Activated naive CD4-positive, alpha-beta T cell treated with anti-CD3 and anti-CD28 coated beads for 36 hours (primary cell): Measurements from ENCODE around the gene PNPLA7. TPM values are rescaled to one million over a fixed set of nuclear protein-coding genes. Genes with fewer than 3 reads are reported as not detected.
"Not testable (repeated sequence)": the region's sequence is repeated elsewhere in the genome, so short reads cannot be mapped to it uniquely, and the experiment has no call there.

Experiments used
- CTCF ChIA-PET: fragments of 350-600 bp; sonication (Branson Sonifier 250); formaldehyde crosslinking; loops from one replicate; lab custom pipeline; 2021; ENCODE audit warnings: antibody characterized with exemption; lab: Charles Lee
- DNase-seq: peaks from one replicate; pipeline ENCODE4 v3.0.0-alpha.2; 2020
- H3K27ac Mint-ChIP-seq: one replicate; pipeline ENCODE4 v1.8.0; 2021; ENCODE audit warnings: mild to moderate bottlenecking, mixed read lengths
- H3K27me3 Mint-ChIP-seq: one replicate; pipeline ENCODE4 v1.8.0; 2021; ENCODE audit warnings: low read depth, mixed read lengths
- H3K36me3 Mint-ChIP-seq: one replicate; pipeline ENCODE4 v1.8.0; 2021; ENCODE audit warnings: low read depth, mixed read lengths
- H3K4me1 Mint-ChIP-seq: one replicate; pipeline ENCODE4 v1.8.0; 2021; ENCODE audit warnings: low read depth, mixed read lengths
- H3K4me3 Mint-ChIP-seq: one replicate; pipeline ENCODE4 v1.8.0; 2021; ENCODE audit warnings: mild to moderate bottlenecking, moderate library complexity, mixed read lengths
- H3K9me3 Mint-ChIP-seq: one replicate; pipeline ENCODE4 v1.8.0; 2021; ENCODE audit warnings: mixed read lengths
- intact Hi-C: fragments of 100-400 bp; cut with micrococcal nuclease; formaldehyde crosslinking; loops from one replicate; pipeline ENCODE4 v1.15.1; 2023
- total RNA-seq, 2 experiments: library from RNA; stranded (reverse); gene quantifications; one replicate each; pipeline ENCODE4 v1.2.3, GENCODE V29; 2021

The PNPLA7 gene
- 1 to 10 TPM; 2.8 to 3.1 TPM for total RNA-seq

GRCh38 chr9:137550231-137550621, at the start of gene PNPLA7:
PNPLA7 (minus strand) TSS chr9:137550402; CDS start chr9:137550197, 205 bp downstream.
- CTCF ChIA-PET, result interaction anchor here (0.6 kb wide), 2 partner anchors 15 to 27 kb away, joined by 3 read pairs; no protein-coding TSS in a partner anchor
- Mint-ChIP-seq H3K27me3 (no peaks in the 10 kb centered on the region), H3K9me3 (no peaks in the 10 kb centered on the region), H3K4me3 (peak within 1 kb of the TSS; percentile 68), H3K36me3 (peaks cover 3% of the 10 kb centered on the region), H3K27ac (no peak within 1 kb of the TSS), H3K4me1 (peaks cover 23% of the 10 kb centered on the region)
- intact Hi-C loops, result loop anchor here (1.0 to 2.0 kb wide), 2 partner anchors 15 to 29 kb away; partner anchors contain the start of gene DPH7
- DNase-seq, result peak; percentile 68

DNA sequence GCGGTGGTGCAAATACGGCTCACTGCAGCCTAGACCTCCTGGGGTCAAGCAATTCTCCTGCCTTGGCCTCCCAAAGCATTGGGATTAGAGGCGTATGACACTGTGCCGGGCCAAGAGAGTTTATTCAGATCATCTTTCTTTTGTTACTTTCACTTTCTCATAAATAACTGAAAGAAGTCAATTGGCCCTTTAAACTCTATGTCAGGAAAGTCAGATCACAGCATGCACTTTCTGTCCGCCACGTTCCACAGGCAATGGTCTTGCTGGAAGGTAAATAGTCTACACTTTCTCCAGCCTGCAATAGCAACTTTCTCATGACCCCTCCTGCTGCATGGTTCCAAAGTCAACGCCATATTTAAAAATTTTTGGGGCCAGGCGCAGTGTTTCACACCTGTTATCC, 48.7 kb upstream of the PNPLA7 start:
- H3K27ac Mint-ChIP-seq, result no peak overlapping the region
- H3K4me1 Mint-ChIP-seq, result no peaks in the 10 kb centered on the region
- H3K9me3 Mint-ChIP-seq, result no peaks in the 10 kb centered on the region
- DNase-seq, result no peak
- H3K36me3 Mint-ChIP-seq, result no peaks in the 10 kb centered on the region
- H3K4me3 Mint-ChIP-seq, result no peak overlapping the region
- no peaks in the 10 kb centered on the region for H3K27me3 Mint-ChIP-seq
- intact Hi-C loops, result no loop called here
- CTCF ChIA-PET, result no interaction called here

DNA sequence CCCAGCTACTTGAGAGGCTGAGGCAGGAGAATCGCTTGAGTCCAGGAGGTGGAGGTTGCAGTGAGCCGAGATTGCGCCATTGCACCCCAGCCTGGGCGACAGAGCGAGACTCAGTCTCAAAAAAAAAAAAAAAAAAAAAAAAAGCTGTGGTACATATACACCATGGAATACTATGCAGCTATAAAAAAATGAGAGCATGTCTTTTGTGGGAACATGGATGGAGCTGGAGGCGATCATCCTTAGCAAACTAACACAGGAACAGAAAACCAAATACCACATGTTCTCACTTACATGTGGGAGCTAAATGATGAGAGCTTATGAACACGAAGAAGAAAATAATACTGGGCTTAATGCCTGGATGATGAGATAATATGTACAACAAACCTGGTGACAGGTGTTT, 46.4 kb upstream of the PNPLA7 start:
- H3K27me3 Mint-ChIP-seq, H3K4me3 Mint-ChIP-seq, H3K27ac Mint-ChIP-seq, H3K9me3 Mint-ChIP-seq, H3K36me3 Mint-ChIP-seq, DNase-seq, intact Hi-C loops, CTCF ChIA-PET, H3K4me1 Mint-ChIP-seq: not testable (repeated sequence)

DNA sequence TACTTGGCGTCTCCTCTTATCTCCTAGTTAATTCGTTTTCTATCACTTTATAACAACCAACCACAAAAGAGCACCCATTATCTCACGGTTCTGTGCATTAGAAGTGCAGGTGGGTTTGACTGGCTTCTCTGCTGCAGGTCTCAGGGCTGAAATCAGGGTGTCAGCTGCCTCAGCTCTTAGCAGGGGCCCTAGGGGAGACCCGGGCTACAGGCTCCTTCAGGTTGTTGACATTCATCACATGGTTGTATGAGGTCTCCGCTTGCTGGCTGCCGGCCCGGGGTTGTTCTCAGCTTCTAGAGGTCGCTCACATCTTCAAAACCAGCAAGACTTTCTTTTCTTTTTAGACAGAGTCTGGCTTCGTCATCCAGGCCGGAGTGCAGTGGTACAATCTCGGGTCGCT, 43.0 kb upstream of the PNPLA7 start:
- H3K27ac Mint-ChIP-seq, result no peak overlapping the region
- no peaks in the 10 kb centered on the region for H3K27me3 Mint-ChIP-seq
- H3K36me3 Mint-ChIP-seq, result peaks cover 5% of the 10 kb centered on the region
- H3K9me3 Mint-ChIP-seq, result no peaks in the 10 kb centered on the region
- no peak for DNase-seq
- H3K4me1 Mint-ChIP-seq, result peaks cover 14% of the 10 kb centered on the region
- CTCF ChIA-PET, result no interaction called here
- intact Hi-C loops, result no loop called here
- H3K4me3 Mint-ChIP-seq, result no peak overlapping the region

- no peak for DNase-seq
- Mint-ChIP-seq H3K4me1 (peaks cover 18% of the 10 kb centered on the region), H3K9me3 (no peaks in the 10 kb centered on the region), H3K27me3 (no peaks in the 10 kb centered on the region), H3K27ac (no peak overlapping the region), H3K36me3 (peaks cover 9% of the 10 kb centered on the region), H3K4me3 (no peak overlapping the region)
- CTCF ChIA-PET, result no interaction called here
- intact Hi-C loops, result no loop called here
These were observed 42.6 kb upstream of the PNPLA7 start for GRCh38 chr9:137592767-137593166.

- Mint-ChIP-seq H3K27ac (peak within 1 kb of the TSS; percentile 89), H3K36me3 (peaks cover 19% of the 10 kb centered on the region), H3K4me1 (peaks cover 21% of the 10 kb centered on the region), H3K9me3 (no peaks in the 10 kb centered on the region), H3K27me3 (no peaks in the 10 kb centered on the region), H3K4me3 (peak within 1 kb of the TSS; percentile 97)
- CTCF ChIA-PET, result interaction anchor here (0.9 to 1.1 kb wide), 2 partner anchors 10 to 185 kb away, joined by 3 read pairs; no protein-coding TSS in a partner anchor
- intact Hi-C loops, result loop anchor here (1.0 to 2.0 kb wide), 3 partner anchors 12 to 28 kb away; partner anchors contain the start of genes ARRDC1, DPH7 and EHMT1
- DNase-seq, result peak; percentile 88
These were observed 40.5 kb upstream of the PNPLA7 start, which contains the start of gene ZMYND19 for GRCh38 chr9:137590469-137591383. ZMYND19 (minus strand) TSS chr9:137590512; CDS start chr9:137590263, 249 bp downstream.

GRCh38 chr9:137590123-137590468, 39.9 kb upstream of the PNPLA7 start:
- Mint-ChIP-seq H3K36me3 (peaks cover 19% of the 10 kb centered on the region), H3K27ac (no peak overlapping the region), H3K4me1 (peaks cover 21% of the 10 kb centered on the region), H3K9me3 (no peaks in the 10 kb centered on the region), H3K27me3 (no peaks in the 10 kb centered on the region), H3K4me3 (no peak overlapping the region)
- CTCF ChIA-PET, result interaction anchor here (0.9 to 1.1 kb wide), 2 partner anchors 10 to 184 kb away, joined by 3 read pairs; no protein-coding TSS in a partner anchor
- intact Hi-C loops, result loop anchor here (1.0 to 2.0 kb wide), 3 partner anchors 12 to 29 kb away; partner anchors contain the start of genes ARRDC1, DPH7 and EHMT1
- no peak for DNase-seq

- no peak overlapping the region for H3K27ac Mint-ChIP-seq
- CTCF ChIA-PET, result interaction anchor here (0.9 to 1.3 kb wide), 2 partner anchors 9 to 10 kb away, joined by 3 to 14 read pairs; partner anchors contain the start of gene DPH7
These were observed 39.4 kb upstream of the PNPLA7 start for GRCh38 chr9:137589441-137590122.

DNA sequence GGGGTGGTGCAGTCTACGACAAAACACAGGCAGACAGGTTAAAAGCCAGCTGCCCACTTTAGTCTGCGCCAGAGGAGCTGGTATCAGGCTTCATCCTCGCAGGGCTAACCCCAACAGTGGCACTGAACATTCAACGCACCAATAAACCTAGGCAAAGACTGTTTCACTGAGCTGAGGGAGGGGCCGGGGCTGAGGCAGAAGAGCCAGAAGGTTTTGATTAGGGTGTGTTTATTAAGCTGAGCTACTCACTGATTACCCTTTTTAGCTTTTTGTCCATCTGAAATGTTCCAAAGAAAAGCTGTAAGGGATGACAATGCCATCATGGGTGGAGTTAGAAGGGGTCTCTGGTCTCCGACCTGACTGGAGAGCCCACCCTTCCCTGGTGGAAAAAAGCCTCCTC, 38.7 kb upstream of the PNPLA7 start:
- H3K36me3 Mint-ChIP-seq, result peaks cover 19% of the 10 kb centered on the region
- H3K9me3 Mint-ChIP-seq, result no peaks in the 10 kb centered on the region
- H3K4me1 Mint-ChIP-seq, result peaks cover 21% of the 10 kb centered on the region
- CTCF ChIA-PET, result interaction anchor here (0.6 to 1.3 kb wide), 3 partner anchors 9 to 540 kb away, joined by 3 to 14 read pairs (median 3); partner anchors contain the start of genes DPH7 and MRPL41
- peak overlapping the region; percentile 82 for H3K4me3 Mint-ChIP-seq
- DNase-seq, result no peak
- intact Hi-C loops, result no loop called here
- no peak overlapping the region for H3K27ac Mint-ChIP-seq
- H3K27me3 Mint-ChIP-seq, result no peaks in the 10 kb centered on the region

More at GRCh38 chr9:137589441-137590122, 39.4 kb upstream of the PNPLA7 start:
- peaks cover 21% of the 10 kb centered on the region for H3K4me1 Mint-ChIP-seq
- intact Hi-C loops, result loop anchor here (1.0 to 2.0 kb wide), 3 partner anchors 11 to 29 kb away; partner anchors contain the start of genes ARRDC1, DPH7 and EHMT1
- no peak for DNase-seq
- H3K36me3 Mint-ChIP-seq, result peaks cover 19% of the 10 kb centered on the region
- H3K9me3 Mint-ChIP-seq, result no peaks in the 10 kb centered on the region
- no peaks in the 10 kb centered on the region for H3K27me3 Mint-ChIP-seq
- peak overlapping the region; percentile 82 for H3K4me3 Mint-ChIP-seq

DNA sequence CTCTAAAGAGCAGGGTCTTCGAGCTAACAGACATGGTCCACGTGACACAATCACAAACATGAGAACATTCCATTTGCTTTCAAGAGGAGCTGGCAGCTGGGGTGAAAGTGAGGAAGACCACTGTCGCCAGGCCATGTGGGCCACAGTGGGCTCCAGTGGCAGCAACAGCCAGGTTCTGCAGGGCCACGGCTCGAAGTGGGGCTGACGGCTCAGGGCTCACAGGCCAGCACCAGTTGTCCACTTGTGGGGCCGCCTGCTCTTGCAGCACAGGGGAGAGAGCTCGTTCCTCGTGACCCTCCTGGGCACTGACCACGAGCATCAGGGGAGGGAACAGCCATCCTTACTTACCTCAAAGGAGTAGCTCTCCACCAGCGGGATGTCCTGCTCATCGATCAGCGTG, 38.1 kb upstream of the PNPLA7 start:
- H3K4me1 Mint-ChIP-seq, result peaks cover 21% of the 10 kb centered on the region
- H3K27me3 Mint-ChIP-seq, result no peaks in the 10 kb centered on the region
- CTCF ChIA-PET, result interaction anchor here (0.6 to 1.6 kb wide), 4 partner anchors 9 to 539 kb away, joined by 3 to 14 read pairs (median 4); partner anchors contain the start of genes DPH7 and MRPL41
- no peak overlapping the region for H3K27ac Mint-ChIP-seq
- intact Hi-C loops, result no loop called here
- no peaks in the 10 kb centered on the region for H3K9me3 Mint-ChIP-seq
- DNase-seq, result no peak
- peaks cover 23% of the 10 kb centered on the region for H3K36me3 Mint-ChIP-seq
- H3K4me3 Mint-ChIP-seq, result peak overlapping the region; percentile 82

- CTCF ChIA-PET, result interaction anchor here (0.9 to 1.6 kb wide), 2 partner anchors 8 to 13 kb away, joined by 3 to 4 read pairs; no protein-coding TSS in a partner anchor
- intact Hi-C loops, result no loop called here
- no peaks in the 10 kb centered on the region for H3K9me3 Mint-ChIP-seq
- peaks cover 21% of the 10 kb centered on the region for H3K4me1 Mint-ChIP-seq
- peaks cover 28% of the 10 kb centered on the region for H3K36me3 Mint-ChIP-seq
- H3K27me3 Mint-ChIP-seq, result no peaks in the 10 kb centered on the region
- DNase-seq, result no peak
- H3K27ac Mint-ChIP-seq, result no peak overlapping the region
- H3K4me3 Mint-ChIP-seq, result no peak overlapping the region
These were observed 36.7 kb upstream of the PNPLA7 start for GRCh38 chr9:137586854-137587253.

- no peaks in the 10 kb centered on the region for H3K9me3 Mint-ChIP-seq
- CTCF ChIA-PET, result no interaction called here
- peaks cover 24% of the 10 kb centered on the region for H3K36me3 Mint-ChIP-seq
- H3K27me3 Mint-ChIP-seq, result no peaks in the 10 kb centered on the region
- H3K27ac Mint-ChIP-seq, result no peak overlapping the region
- no peak for DNase-seq
- intact Hi-C loops, result no loop called here
- no peak overlapping the region for H3K4me3 Mint-ChIP-seq
- peaks cover 19% of the 10 kb centered on the region for H3K4me1 Mint-ChIP-seq
These were observed 33.8 kb upstream of the PNPLA7 start for GRCh38 chr9:137583957-137584356.
